T-cell (primary cell): ENCODE results near the gene OR2AG1. TPM values are rescaled to one million over a fixed set of nuclear protein-coding genes. Genes with fewer than 3 reads are reported as not detected.

ENCODE experiments used
- ATAC-seq, 4 experiments: fragments of 200-7000 bp in 3 of 4; fragments of 150-1000 bp in 1 of 4; cut with Tn5 transposase; replicated peaks in 1 of 4; 1 replicate in 3 of 4; 2 replicates in 1 of 4; pipeline ENCODE4 v1.10.0; 2021; ENCODE audit warnings: moderate library complexity in 3 of 4, mild to moderate bottlenecking in 2 of 4, moderate number of reproducible peaks in 1 of 4
- CTCF ChIA-PET, 2 donors: fragments of 300-600 bp; sonication (Branson Sonifier 250); formaldehyde crosslinking; loops; one replicate each; lab custom pipeline; 2022; ENCODE audit warnings: antibody characterized with exemption in 2 of 2; lab: Charles Lee
- POLR2A ChIA-PET, 2 donors: fragments of 300-600 bp; sonication (Branson Sonifier 250); formaldehyde crosslinking; loops; one replicate each; lab custom pipeline; 2022; ENCODE audit warnings: antibody characterized with exemption in 2 of 2; lab: Charles Lee
- DNase-seq, 35 experiments: peaks; one replicate each; pipeline versions ENCODE4 v3.0.0 to v3.0.0-alpha.2; 2013 to 2023
- H3K27ac ChIP-seq: one replicate; pipeline ENCODE4 v1.5.1; 2013; ENCODE audit warnings: low read length
- H3K27me3 ChIP-seq, 2 experiments: replicated peaks in 1 of 2; 1 replicate in 1 of 2; 2 replicates in 1 of 2; pipeline versions ENCODE4 v1.6.1 to v1.7.0; 2013; ENCODE audit warnings: low read length in 1 of 2, mixed read lengths in 1 of 2; ENCODE audit not compliant: control insufficient read depth in 2 of 2, insufficient read depth in 2 of 2; ENCODE audit errors: extremely low read depth in 1 of 2
- H3K36me3 ChIP-seq, 2 donors: 1 replicate in 1 of 2; 2 replicates in 1 of 2; pipeline versions ENCODE4 v1.6.1 to v1.7.0; 2013; ENCODE audit warnings: low read length in 1 of 2; ENCODE audit not compliant: control insufficient read depth in 2 of 2, insufficient read depth in 1 of 2; ENCODE audit errors: extremely low read depth in 1 of 2
- H3K4me1 ChIP-seq, 2 experiments: 1 replicate in 1 of 2; 2 replicates in 1 of 2; pipeline versions ENCODE4 v1.6.1 to v1.7.0; 2013; ENCODE audit warnings: low read length in 2 of 2, mixed read lengths in 1 of 2; ENCODE audit not compliant: insufficient read depth in 2 of 2, control insufficient read depth in 1 of 2; ENCODE audit errors: extremely low read depth in 1 of 2
- H3K4me3 ChIP-seq, 2 donors: 1 replicate in 1 of 2; 2 replicates in 1 of 2; pipeline versions ENCODE4 v1.5.1 to v1.7.0; 2013; ENCODE audit warnings: mild to moderate bottlenecking in 2 of 2, low read length in 1 of 2, moderate library complexity in 1 of 2; ENCODE audit not compliant: control insufficient read depth in 1 of 2; ENCODE audit errors: extremely low read depth in 1 of 2
- H3K9me3 ChIP-seq: 2 replicates; pipeline ENCODE4 v1.7.0; 2013
- H3K27ac Mint-ChIP-seq, 2 donors: one replicate each; pipeline ENCODE4 v1.8.0; 2020 to 2021; ENCODE audit warnings: mild to moderate bottlenecking in 2 of 2, mixed read lengths in 2 of 2
- H3K27me3 Mint-ChIP-seq, 2 donors: one replicate each; pipeline ENCODE4 v1.8.0; 2021 to 2022; ENCODE audit warnings: mixed read lengths in 2 of 2
- H3K36me3 Mint-ChIP-seq: one replicate; pipeline ENCODE4 v1.8.0; 2021; ENCODE audit warnings: mixed read lengths
- H3K4me1 Mint-ChIP-seq, 3 donors: one replicate each; pipeline ENCODE4 v1.8.0; 2020 to 2022; ENCODE audit warnings: mixed read lengths in 3 of 3, mild to moderate bottlenecking in 1 of 3
- H3K4me3 Mint-ChIP-seq, 3 donors: one replicate each; pipeline ENCODE4 v1.8.0; 2020 to 2022; ENCODE audit warnings: mild to moderate bottlenecking in 3 of 3, mixed read lengths in 3 of 3, moderate library complexity in 3 of 3
- H3K9me3 Mint-ChIP-seq, 3 donors: one replicate each; pipeline ENCODE4 v1.8.0; 2020 to 2022; ENCODE audit warnings: mixed read lengths in 3 of 3
- WGBS: methylation state at CpG from one replicate; pipeline ENCODE4 v1.1.5; 2013; ENCODE audit warnings: missing lambda C conversion rate; ENCODE audit not compliant: insufficient coverage; 5-methylcytosine and 5-hydroxymethylcytosine counted together
- total RNA-seq, 35 experiments: library from RNA in 6 of 35; stranded (reverse) in 6 of 35; fragments of 120-200 nt in 1 of 35; gene quantifications; one replicate each; pipeline versions ENCODE4 v1.2.1 to v1.2.4 and lab custom pipeline; 2013 to 2026

OR2AG1 gene
- total RNA-seq, 5 donors from 2014 or later (not counting 1 experiment from before 2014, with no cell fraction given), result not detected

DNA sequence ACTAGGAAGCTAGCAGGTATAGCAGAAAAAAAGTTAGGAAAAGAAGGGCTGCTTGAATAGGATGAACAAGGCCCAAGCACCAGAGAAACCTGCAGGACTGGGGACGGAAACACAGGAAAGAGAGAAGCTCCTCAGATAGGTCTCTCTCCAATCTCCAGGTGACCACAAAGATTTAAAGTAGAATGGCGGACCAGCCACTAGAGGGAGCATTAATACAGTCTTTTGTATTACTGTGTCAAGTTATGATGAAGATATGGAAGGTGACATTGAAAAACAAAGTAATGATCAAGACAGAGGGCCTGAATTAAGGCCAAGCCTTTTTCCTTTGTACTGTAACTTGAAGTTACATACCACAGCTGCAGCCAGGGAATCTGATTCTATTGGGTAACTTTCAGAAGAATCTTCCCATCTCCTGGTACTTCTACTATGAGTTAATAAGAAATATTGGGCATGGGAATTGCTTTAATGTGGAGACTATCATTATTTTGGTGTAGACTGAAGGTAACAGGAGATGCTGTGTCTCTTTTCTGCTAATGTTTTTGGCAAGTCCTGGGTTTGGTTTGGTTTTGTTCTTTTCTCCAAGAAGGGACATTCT lies 44.9 kb upstream of the OR2AG1 start:
- Histone ChIP-seq H3K9me3 (no peaks in the 10 kb centered on the region), H3K4me1 (peaks cover 52 to 73% of the 10 kb centered on the region in 2 experiments), H3K36me3 (peaks cover 0 to 25% of the 10 kb centered on the region in 2 donors), H3K4me3 (no peak overlapping the region), H3K27ac (peak overlapping the region; percentile 45), H3K27me3 (no peaks in the 10 kb centered on the region)
- H3K27me3 Mint-ChIP-seq, result no peaks in the 10 kb centered on the region
- no peaks in the 10 kb centered on the region for H3K9me3 Mint-ChIP-seq
- H3K4me3 Mint-ChIP-seq, result peak overlapping the region; percentile 4 to 50 (median 32)
- POLR2A ChIA-PET, result interaction anchor here (0.6 to 1.3 kb wide), 6 partner anchors 10 to 481 kb away, joined by 3 to 12 read pairs (median 4); no protein-coding TSS in a partner anchor
- CTCF ChIA-PET, result interaction anchor here (0.5 to 11.2 kb wide), 41 partner anchors 9 to 927 kb away, joined by 3 to 201 read pairs (median 4); partner anchors contain the start of genes ILK (in 1 of the 2), MRPL17 (in 1 of the 2) and RRP8 (in 1 of the 2)
- peaks cover 77 to 92% (median 89%) of the 10 kb centered on the region in 3 donors for H3K4me1 Mint-ChIP-seq
- peaks cover 32% of the 10 kb centered on the region for H3K36me3 Mint-ChIP-seq
- WGBS, result 0% methylated on average over 1 of the region's 2 CpGs
- peak; percentile 42 to 64 (median 58) for ATAC-seq
- peak overlapping the region; percentile 93 to 94 for H3K27ac Mint-ChIP-seq
- DNase-seq, result peak; percentile 22 to 88 (median 60)

DNA sequence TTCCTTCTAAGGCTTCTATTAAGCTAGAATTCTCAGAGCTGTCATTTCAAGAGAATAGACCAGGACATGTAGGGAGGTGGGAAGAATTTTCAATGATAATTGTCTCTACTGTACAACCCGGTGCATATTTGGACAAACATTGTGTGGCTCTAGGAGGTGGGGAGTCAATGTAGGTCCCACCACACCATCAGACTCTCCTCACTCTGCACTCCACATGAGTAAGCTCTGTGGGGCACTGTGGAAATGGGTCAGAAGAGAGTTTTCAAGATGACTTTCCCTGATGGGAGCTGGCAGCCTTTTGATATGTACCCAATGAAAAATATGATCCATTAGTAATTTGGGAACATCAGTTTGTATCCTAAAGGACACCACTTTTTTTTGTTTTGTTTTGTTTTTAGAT lies 44.2 kb upstream of the OR2AG1 start:
- Mint-ChIP-seq H3K4me3 (peak overlapping the region in 2 of 3 donors; percentile 32 to 50), H3K9me3 (no peaks in the 10 kb centered on the region), H3K27ac (peak overlapping the region; percentile 93 to 94), H3K27me3 (no peaks in the 10 kb centered on the region), H3K36me3 (peaks cover 26% of the 10 kb centered on the region), H3K4me1 (peaks cover 71 to 91% (median 84%) of the 10 kb centered on the region in 3 donors)
- Histone ChIP-seq H3K27ac (peak overlapping the region; percentile 45), H3K9me3 (no peaks in the 10 kb centered on the region), H3K36me3 (peaks cover 0 to 21% of the 10 kb centered on the region in 2 donors), H3K27me3 (no peaks in the 10 kb centered on the region), H3K4me1 (peaks cover 48 to 66% of the 10 kb centered on the region in 2 experiments), H3K4me3 (no peak overlapping the region)
- WGBS, result no CpG with 5 or more reads among the region's 1 CpG
- DNase-seq, result no peak
- ChIA-PET POLR2A (interaction anchor here in 1 of 2 donors (0.7 kb wide), 2 partner anchors 18 to 65 kb away, joined by 3 read pairs; no protein-coding TSS in a partner anchor), CTCF (interaction anchor here (0.5 to 11.2 kb wide), 13 partner anchors 9 to 338 kb away, joined by 3 to 201 read pairs (median 4); partner anchors contain the start of genes ILK (in 1 of the 2), MRPL17 (in 1 of the 2) and RRP8 (in 1 of the 2))
- no peak for ATAC-seq

DNA sequence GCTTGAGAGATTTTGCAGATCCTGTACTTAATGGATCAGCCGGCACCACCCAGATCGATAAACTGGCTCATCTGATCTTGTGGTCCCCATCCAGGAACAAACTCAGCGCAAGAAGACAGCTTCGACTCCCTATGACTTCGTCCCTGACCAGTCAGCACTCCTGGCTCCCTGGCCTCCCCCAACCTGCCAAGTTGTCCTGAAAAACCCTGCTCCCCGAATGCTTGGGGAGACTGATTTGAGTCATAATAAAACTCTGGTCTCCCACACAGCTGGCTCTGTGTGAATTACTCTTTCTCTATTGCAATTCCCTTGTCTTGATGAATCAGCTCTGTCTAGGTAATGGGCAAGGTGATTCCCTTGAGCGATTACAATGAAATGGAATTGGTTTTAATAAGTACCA lies 40.6 kb upstream of the OR2AG1 start:
- Mint-ChIP-seq H3K4me3 (no peak overlapping the region), H3K27ac (no peak overlapping the region), H3K9me3 (no peaks in the 10 kb centered on the region), H3K4me1 (peaks cover 34 to 55% (median 51%) of the 10 kb centered on the region in 3 donors), H3K36me3 (peaks cover 19% of the 10 kb centered on the region), H3K27me3 (no peaks in the 10 kb centered on the region)
- 0% methylated on average over 1 of the region's 7 CpGs for WGBS
- no peak for DNase-seq
- peaks cover 28 to 55% of the 10 kb centered on the region in 2 experiments for H3K4me1 ChIP-seq
- no peak for ATAC-seq
- H3K27ac ChIP-seq, result peak overlapping the region; percentile 17
- H3K4me3 ChIP-seq, result peak overlapping the region in 1 of 2 donors; percentile 65
- ChIA-PET CTCF (interaction anchor here in 1 of 2 donors (0.6 to 11.2 kb wide), 3 partner anchors 15 to 83 kb away, joined by 3 to 201 read pairs (median 3); no protein-coding TSS in a partner anchor), POLR2A (no interaction called here)
- peaks cover 0 to 4% of the 10 kb centered on the region in 2 donors for H3K36me3 ChIP-seq
- H3K9me3 ChIP-seq, result no peaks in the 10 kb centered on the region
- H3K27me3 ChIP-seq, result no peaks in the 10 kb centered on the region

DNA sequence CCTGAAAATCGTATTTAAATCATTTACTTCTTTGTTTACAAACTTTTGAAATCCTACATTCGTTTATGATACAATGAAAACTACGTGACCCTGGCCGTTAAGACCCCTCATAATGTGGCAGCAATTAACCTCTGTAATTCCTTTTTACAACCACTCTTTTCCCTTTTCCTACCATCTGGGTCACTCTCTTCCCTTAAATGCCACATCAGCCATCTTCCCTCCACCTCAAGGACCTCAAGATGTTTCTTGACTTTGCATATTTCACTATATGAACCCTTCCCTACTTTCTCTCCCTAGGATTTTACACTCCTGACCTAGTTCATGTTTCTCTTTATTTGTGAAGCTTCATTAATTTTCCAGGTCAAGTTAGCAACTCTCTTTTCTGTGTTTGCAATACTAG lies 37.8 kb upstream of the OR2AG1 start:
- no peaks in the 10 kb centered on the region for H3K36me3 ChIP-seq
- H3K4me1 ChIP-seq, result peaks cover 15 to 56% of the 10 kb centered on the region in 2 experiments
- no peak overlapping the region for H3K4me3 Mint-ChIP-seq
- ATAC-seq, result no peak
- H3K27me3 Mint-ChIP-seq, result no peaks in the 10 kb centered on the region
- CTCF ChIA-PET, result interaction anchor here (0.6 to 5.2 kb wide), 10 partner anchors 9 to 366 kb away, joined by 3 to 114 read pairs (median 4); partner anchors contain the start of gene MRPL17 (in 1 of the 2)
- POLR2A ChIA-PET, result interaction anchor here in 1 of 2 donors (0.7 to 1.2 kb wide), 2 partner anchors 11 to 22 kb away, joined by 3 read pairs; no protein-coding TSS in a partner anchor
- H3K27me3 ChIP-seq, result no peaks in the 10 kb centered on the region
- peaks cover 11% of the 10 kb centered on the region for H3K36me3 Mint-ChIP-seq
- H3K9me3 ChIP-seq, result no peaks in the 10 kb centered on the region
- 11% methylated on average over 4 of the region's 4 CpGs for WGBS
- peak overlapping the region; percentile 90 for H3K27ac ChIP-seq
- no peak overlapping the region for H3K27ac Mint-ChIP-seq
- DNase-seq, result no peak
- no peaks in the 10 kb centered on the region for H3K9me3 Mint-ChIP-seq
- H3K4me3 ChIP-seq, result peak overlapping the region; percentile 17 to 65
- H3K4me1 Mint-ChIP-seq, result peaks cover 12 to 29% (median 25%) of the 10 kb centered on the region in 3 donors

DNA sequence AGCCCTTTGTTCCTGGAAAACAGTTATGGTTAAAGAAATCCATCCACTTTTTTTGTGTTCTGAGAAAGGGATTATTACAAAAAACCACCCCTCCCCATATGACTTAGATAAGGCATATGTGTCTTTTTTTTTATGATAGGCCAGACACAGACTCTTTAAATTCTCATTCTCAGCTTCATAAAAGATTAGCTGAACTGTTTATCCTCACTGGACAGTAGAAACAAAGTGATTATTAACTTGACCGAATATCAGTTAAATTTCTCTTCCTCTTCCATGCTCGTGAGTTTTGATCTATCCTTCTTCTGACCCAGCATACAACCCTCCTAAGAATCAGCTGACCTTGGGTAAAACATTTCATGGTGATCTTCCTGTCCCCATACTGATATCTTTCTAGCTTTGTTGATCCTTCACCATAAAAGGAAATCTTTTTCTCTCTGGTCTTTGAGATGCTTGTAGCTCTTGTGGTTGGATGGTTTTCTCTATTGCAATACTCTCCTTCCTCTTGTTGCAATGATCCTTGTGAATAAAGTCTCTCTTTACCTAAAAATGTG lies 37.3 kb upstream of the OR2AG1 start:
- no peaks in the 10 kb centered on the region for H3K9me3 Mint-ChIP-seq
- peaks cover 12 to 56% of the 10 kb centered on the region in 2 experiments for H3K4me1 ChIP-seq

More for the DNA sequence above, 37.3 kb upstream of the OR2AG1 start:
- Histone ChIP-seq H3K27me3 (no peaks in the 10 kb centered on the region), H3K4me3 (peak overlapping the region; percentile 65 to 67), H3K9me3 (no peaks in the 10 kb centered on the region), H3K36me3 (no peaks in the 10 kb centered on the region), H3K27ac (peak overlapping the region; percentile 90)
- ChIA-PET POLR2A (interaction anchor here (0.7 to 1.2 kb wide), 4 partner anchors 11 to 24 kb away, joined by 3 to 4 read pairs (median 3); no protein-coding TSS in a partner anchor), CTCF (interaction anchor here (0.6 to 5.2 kb wide), 15 partner anchors 9 to 367 kb away, joined by 3 to 114 read pairs (median 4); partner anchors contain the start of gene MRPL17 (in 1 of the 2))
- ATAC-seq (peak; percentile 40 to 59 (median 52)), DNase-seq (peak in 1 of 35 experiments; percentile 44)
- no peak overlapping the region for H3K27ac Mint-ChIP-seq
- peaks cover 6 to 24% (median 19%) of the 10 kb centered on the region in 3 donors for H3K4me1 Mint-ChIP-seq
- no CpG with 5 or more reads among the region's 2 CpGs for WGBS
- peaks cover 11% of the 10 kb centered on the region for H3K36me3 Mint-ChIP-seq
- H3K4me3 Mint-ChIP-seq, result no peak overlapping the region
- no peaks in the 10 kb centered on the region for H3K27me3 Mint-ChIP-seq
